ENCODE data around the gene CTNNA2.

Gene CTNNA2

DNA sequence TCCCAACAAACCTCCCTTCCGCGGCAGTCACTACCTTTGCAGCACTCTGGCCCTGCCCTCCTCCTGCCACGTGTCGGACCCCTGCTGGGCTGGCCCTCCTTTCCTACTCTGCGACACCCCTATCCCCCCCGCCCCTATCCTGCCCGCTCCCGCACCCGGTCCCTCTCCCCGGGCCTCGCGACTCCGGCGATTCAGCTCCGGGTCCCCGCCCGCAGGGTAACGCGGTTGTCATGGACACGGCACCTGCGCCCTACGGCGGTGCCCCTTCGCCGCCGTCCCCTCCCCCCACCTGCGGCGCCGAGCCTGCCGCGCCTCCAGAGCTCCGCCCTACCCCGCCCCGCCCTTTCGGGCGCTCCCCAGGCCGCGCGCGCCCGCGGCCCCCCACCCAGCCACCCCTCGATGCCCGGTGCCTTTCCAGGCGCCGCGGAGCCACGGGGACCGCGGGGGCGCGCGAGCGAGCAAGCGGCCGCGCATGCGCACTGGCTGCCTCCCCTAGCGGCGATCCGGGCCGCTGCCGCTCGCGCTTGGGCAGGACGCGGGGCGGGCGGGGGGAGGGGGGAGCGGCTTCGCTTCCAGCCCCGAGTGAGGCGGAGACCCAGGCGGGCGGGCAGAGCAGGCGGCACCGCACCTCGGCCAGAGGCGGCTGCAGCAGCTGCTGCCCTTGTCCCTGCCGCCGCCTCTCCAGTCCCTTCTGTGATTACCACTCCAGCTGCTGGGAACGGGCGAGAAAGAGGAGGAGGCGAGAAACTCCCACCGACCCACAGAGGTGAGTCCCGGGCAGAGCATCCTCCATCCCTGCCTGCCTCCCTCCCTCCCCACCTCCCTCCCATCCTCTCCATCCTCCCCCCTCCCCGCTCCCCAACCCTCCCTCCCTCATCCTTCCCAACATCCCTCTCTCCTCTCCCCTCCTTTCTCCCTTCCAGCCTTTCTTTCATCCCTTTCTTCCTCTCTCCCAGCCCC lies at the start of gene CTNNA2:
TSS of gene CTNNA2 (plus strand) at position 610 of the 960 bp plus-strand sequence.
- DNase-seq = no peak

DNA sequence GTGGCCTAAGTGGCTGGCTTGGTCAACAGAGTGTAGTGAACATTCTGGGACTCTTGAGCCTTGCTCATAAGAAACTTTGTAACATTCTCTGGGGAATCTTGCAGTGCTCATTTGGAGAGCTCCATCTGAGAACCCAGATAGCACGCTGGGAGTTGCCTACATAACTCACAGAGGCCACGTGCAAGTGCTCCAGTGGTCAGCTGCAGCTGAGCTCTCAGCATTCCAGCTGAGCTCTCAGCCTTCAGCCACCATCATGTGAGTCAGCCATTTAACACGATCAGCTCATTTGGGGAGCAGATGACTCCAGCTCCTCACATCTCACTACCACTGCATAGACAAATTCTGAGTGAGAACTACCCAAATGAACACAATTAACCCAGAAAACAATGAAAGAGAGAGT lies 25.5 kb upstream of the CTNNA2 start:
- no peak for DNase-seq

- no peak for DNase-seq
Measured at GRCh38 chr2:79511320-79511951, 1.4 kb upstream of the CTNNA2 start.

GRCh38 chr2:79513711-79514110 lies 860 bp downstream of the CTNNA2 start:
- DNase-seq = no peak

- DNase-seq = no peak
Measured at GRCh38 chr2:79529636-79530035, 16.8 kb downstream of the CTNNA2 start.

DNA sequence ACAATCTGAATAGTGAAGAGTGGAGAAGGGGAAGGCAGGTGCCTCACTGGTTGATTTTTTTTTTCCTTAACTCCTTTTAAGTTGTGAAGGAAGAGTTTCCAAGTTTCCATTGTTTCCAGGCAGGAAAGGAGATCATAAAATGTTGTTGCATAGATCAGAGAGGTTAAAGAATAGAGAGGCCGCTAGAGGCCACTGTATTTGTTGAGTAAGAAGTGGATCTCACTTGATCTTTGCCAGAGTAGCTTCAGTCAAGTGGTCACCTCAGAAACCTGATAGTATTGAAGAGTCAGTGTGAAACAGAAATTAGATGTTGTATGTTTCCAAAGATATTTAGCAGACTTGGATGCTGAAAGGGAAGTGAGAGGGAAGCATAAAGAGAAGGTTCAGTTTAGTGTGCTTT lies 17.6 kb downstream of the CTNNA2 start:
- DNase-seq = no peak

GRCh38 chr2:79547568-79547967 lies 34.7 kb downstream of the CTNNA2 start:
- DNase-seq = no peak

- no peak for DNase-seq
Measured at GRCh38 chr2:79552653-79553052, 39.8 kb downstream of the CTNNA2 start.

DNA sequence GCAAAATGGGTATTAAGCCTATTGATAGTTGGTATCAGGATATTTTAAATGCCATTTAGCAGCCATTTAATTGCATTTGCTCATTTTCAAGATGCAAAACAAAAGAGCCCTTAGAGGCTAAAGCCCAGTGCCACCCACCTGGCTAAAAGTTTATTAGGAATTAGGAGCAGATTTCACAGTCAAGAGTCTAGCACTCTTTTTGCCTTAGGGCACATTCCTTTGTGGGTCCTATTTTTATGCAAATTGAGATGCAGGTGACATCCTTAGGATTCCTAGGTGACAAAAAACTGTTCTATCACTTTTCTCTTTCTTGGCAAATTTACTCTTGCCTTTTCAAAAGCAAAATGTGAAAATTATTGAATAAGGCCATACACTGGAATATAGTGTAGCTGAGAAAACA lies 42.0 kb downstream of the CTNNA2 start:
- DNase-seq = no peak

GRCh38 chr2:79564065-79564464 lies 51.2 kb downstream of the CTNNA2 start:
- no peak for DNase-seq

DNA sequence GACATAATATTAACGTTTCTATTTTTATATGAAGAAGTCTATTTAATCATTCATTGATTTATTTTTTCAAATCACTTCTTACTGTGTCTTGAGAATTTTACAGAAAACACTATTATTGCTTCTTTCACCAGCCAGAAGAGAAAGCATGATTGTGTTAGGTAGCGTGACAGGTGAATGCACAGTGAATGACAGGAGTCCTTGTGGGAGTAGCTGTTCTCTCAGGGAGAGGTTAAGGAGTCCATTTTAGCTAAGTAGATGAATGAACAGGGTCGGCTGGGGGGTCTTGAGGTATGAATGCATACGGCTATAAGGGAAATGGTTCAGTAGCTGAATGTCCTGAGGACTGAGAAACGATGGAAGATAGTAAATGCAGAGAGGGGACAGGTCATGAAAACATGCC lies 56.2 kb downstream of the CTNNA2 start:
- DNase-seq = no peak

DNA sequence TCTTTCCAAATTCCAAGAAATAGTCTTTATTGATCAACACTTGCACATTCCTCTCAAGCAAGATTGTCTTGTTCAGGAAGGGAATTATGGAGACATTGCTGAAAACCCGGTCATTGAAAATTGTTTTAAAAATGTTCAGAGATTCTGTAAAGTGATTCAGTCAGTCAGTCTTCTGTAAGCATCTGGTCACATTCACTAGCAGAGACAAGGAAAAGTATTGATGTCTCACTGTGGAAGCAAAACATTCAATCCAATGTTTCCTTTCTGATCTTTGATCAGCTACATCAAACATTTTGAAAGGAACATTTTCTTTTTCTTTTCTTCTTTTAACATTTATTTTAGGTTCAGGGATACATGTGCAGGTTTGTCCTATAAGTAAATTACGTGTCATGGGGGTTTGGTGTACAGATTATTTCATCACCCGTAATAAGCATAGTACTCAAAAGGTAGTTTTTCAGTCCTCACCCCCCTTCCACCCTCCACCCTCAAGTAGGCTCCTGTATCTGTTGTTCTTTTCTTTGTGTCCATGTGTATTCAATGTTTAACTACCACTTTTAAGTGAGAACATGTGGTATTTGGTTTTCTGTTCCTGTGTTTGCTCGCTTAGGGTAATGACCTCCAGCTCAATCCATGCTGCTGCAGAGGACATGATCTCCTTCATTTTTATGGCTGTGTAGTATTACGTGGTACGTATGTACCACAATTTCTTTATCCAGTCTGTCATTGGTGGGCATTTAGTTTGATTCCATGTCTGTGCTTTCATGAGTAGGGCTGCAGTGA lies 61.2 kb downstream of the CTNNA2 start:
- DNase-seq = no peak

- no peak for DNase-seq
Measured at GRCh38 chr2:79576451-79576850, 63.6 kb downstream of the CTNNA2 start.

GRCh38 chr2:79578952-79579351 lies 66.1 kb downstream of the CTNNA2 start:
- no peak for DNase-seq

DNA sequence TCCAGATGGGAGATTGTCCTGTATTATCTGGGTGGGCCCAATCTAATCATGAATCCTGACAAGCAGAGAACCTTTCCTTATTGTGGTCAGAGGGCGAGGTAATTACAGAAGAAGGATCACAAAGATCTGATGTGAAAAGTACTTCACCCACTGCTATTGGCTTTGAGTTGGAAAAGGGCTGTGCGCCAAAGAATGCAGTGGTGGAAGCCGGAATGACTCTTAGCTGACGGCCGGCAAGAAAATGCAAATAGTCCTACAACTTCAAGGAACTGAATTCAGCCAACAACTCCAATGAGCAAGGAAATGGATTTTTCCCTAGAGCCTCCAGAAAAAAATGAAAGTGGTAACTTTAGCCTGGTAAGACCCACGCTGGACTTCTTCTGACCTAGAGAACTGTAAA lies 67.3 kb downstream of the CTNNA2 start:
- DNase-seq = no peak

- no peak for DNase-seq
Measured at GRCh38 chr2:79585701-79586433, 73.0 kb downstream of the CTNNA2 start.

DNA sequence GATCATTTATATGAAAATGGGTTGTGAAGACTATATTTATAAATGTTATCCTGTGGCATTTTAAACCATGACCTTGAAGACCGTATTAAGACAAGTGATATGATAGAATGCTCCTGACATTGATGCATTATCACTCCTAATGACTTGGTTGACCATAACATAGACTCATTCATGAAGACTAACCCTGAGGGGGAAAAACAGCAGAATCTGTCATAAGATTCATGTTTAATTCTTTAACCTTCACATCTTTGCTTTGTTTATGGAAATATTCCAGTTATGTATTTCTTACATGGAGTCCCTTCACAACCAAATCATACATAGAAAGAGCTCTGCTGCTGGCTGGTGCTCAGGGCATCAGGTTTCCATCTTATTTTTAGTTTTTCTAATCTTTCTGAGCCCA lies 78.4 kb downstream of the CTNNA2 start:
- DNase-seq = no peak

DNA sequence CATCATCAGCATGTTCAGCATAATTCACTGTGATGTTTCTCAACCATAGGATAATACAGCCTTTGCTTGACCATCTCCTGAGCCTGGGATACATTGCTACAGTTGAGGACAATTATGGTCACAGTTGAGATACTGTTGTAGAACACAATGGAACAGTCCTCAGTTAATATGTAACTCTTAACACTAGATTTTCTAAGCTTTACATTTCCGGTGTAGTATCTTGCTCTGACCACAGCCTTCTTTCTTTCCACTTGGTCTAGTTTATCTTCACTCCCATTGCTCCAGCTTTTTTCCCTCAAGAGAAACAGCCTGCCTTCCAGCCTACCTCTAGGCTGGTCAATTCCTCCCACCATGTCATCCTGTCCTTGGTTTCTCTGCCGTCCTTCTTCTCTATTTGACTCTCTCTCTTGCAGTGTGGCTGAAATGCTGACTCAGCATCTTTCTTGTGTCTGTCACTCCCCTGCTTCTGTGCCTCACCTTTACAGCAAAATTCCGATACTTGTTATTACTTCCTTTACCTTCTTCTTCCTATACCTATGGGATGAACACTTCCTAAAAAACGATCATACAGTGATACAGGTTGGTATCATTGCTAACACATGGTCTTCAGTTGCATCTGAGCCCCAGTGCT lies 80.5 kb downstream of the CTNNA2 start:
- no peak for DNase-seq

GRCh38 chr2:79596403-79596802 lies 83.6 kb downstream of the CTNNA2 start:
- no peak for DNase-seq

- DNase-seq = no peak
Measured at GRCh38 chr2:79604748-79605147, 91.9 kb downstream of the CTNNA2 start.

DNA sequence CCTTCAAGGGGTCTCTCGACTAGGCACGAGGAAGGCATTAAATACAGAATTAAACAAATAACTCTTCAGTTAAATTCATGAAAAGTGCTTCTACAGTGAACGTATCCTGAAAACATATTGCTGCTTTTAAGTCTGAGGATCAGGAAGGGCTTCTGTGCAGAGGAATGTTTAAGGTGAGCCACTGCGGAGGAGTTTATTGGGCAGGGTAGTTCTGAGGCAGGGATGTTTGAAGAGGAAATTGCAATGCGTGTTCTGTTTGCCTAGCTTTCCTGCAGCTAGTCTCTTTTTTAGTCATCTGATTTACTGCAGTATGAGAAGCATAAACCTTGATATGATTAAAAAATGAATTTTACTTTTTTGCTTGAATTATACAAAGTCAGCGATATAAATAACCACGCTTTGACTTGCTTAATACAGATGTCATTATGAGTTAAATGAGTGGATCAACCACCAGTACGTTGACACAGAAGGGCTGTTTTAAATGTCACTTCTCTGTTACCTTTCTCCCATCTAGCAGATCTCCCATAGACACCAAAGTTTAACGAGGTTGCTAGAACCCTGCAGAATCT lies 98.7 kb downstream of the CTNNA2 start:
- DNase-seq = no peak

DNA sequence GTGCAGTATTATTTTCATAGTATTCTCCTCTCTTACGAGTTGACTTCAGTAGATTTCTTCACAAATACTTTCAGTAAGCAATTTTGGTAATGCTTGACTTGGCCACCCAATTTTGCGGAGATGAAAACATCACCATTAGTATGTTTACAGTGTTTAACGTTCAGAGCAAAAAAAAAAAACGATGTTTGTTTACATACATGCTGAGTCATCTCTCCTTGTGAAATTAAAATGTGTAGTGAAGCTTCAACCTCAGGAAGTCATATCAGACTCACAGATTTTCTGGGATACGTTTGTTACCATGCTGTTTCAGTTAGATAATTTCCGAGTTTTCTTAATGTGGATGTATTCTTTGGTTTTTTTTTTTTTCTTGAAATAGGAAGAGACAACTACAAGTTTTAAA lies 100.1 kb downstream of the CTNNA2 start:
- DNase-seq = no peak
